CD4-positive, alpha-beta T cell treated with Interleukin-4 for 1 hour (primary cell): ENCODE data around the gene SOX13.
A peak's percentile ranks its signal among the peaks of the same experiment; 100 is the strongest.

ENCODE experiments used
- DNase-seq, 2 donors: peaks; one replicate each; pipeline ENCODE4 v3.0.0-alpha.2; 2020 to 2022

Gene SOX13

DNA sequence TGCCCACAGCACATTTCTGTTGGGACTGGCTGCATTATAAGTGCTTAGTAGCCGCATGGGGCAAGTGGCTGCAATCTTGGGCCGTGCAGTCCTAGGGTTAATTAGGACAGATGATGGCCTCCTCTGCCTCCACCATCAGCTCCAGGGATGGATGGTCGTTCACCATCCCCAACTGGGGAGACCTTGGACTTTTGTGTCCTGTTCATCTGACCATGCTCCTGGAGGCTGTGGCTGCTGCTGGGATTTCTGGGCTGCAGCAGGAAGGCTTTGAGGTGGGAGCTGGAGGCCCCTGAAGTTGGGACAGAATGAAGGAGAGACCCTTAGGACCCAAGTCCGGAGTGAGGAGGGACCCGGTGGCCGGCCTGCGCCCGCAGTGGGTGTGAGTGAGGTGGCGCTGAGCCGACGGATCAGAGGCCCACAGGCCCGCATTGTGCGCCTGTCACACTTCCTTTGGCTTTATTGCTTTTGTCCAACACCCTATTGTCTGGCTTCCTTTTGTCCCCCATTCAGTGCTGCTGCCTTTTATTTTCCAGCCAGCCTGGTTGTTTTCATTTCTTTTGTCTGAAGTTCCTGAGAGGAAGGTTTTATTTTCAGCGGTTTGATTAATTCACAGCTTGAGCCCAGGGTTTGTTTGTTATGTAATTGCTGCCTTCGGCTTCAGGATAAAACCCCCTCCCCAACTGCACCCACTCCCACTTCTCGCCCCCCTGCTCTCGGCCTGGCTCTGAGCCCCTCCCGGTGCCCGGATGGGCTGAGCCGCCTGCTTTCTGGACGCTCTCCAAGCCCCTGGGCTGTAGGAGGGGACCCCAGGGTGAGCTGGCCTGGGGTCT lies 35.6 kb downstream of the SOX13 start:
- DNase-seq: no peak

DNA sequence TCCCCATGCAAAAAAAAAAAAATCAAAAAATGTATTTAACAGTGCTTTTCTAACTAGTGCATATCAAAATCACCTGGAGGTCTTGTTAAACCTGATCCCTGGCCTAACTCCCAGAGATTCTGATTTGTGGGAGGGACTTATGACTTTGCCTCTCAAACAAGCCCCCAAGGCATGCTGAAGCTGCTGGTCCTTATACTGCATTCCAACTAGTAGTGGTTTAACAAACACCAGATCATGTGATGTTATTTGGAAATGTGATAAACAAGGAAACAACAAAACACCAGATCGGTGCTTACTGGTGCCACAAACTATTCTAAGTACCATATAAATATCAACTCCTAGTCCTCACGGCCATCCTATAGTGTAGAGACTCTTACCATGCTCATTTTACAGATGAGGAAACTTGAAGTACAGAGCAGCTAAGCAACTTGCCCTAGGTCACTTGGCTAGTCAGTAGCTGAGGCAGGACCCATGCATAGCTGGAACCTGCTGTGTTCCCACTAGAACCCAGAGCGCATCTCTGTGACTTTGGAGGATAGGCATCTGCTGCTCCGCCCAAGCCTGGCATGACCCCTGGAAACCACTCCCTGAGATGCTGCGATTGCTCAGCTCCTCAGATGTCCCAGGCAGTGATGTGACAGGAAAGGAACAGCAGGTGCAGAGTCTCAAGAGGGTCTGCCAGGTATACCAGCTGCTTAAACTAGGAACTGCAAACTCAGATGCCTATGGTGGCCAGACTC lies 38.1 kb downstream of the SOX13 start:
- no peak for DNase-seq

DNA sequence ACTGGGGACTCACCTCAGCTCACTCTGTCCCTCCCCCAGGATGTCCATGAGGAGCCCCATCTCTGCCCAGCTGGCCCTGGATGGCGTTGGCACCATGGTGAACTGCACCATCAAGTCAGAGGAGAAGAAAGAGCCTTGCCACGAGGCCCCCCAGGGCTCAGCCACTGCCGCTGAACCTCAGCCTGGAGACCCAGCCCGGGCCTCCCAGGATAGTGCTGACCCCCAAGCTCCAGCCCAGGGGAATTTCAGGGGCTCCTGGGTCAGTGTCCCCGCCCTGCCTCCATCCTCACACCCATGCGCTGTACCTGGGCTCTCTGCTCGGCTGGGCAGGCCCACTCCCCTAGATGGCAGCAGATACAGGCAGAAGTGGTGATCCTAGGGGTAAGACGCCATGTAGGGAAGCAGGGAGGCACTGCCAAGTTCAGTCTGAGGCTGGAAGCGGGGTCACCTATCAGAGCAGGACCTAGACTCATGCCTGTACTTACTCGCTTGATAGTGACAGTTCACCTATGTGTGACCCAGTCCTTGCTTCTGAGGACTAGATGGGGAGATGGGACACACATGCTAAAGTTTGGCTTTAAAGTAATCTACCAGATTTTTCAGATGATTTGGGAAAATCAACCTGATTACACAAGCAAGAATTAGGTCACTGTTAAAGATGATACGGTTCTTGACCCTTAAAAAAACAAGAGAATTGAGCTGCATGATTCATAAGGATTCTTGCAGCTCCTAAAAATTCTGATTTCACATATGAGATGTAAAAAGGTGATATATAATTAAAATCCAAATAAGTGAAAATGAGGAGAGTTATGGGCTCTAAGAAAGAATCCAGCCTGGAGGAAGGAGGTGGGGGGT lies 40.2 kb downstream of the SOX13 start:
- DNase-seq: no peak

DNA sequence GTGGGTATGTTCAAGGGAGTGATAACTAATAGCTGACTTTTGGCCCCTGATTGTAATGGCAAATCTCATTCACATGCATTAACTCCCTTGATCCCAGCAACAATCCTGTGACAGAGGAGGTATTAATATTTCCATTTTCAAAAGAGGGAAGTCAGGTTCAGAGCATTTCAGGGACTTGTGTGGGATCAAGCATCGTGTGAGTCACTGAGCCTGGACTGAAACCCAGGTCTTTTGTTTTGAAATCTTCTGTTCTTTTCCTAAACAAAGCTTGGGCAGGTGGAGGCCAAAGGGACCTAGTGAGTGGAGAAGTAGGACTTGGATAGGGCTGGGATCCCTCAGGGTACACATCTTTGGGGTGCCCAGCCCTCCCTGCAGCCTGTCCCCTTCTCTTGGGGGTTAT lies 41.0 kb downstream of the SOX13 start:
- DNase-seq: no peak

DNA sequence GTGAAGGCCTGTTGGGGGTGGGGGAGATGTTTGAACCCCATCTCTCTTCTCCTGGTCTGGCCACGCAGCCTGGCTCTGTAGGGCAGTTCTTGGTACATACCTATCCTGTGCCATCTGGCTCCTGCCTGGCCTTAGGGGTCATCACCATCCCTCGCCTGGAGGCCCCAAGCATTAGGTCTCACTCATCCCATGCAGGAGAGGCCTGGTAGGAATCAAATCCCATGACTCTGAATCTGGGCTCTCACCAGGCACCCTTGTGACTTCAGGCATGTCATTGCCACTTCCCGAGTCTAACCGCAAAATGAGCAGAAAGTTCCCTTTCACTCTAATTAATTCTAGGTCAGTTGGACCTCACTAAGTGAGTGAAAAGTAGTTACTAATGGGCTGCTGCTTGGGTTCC lies 41.7 kb downstream of the SOX13 start:
- DNase-seq: no peak

DNA sequence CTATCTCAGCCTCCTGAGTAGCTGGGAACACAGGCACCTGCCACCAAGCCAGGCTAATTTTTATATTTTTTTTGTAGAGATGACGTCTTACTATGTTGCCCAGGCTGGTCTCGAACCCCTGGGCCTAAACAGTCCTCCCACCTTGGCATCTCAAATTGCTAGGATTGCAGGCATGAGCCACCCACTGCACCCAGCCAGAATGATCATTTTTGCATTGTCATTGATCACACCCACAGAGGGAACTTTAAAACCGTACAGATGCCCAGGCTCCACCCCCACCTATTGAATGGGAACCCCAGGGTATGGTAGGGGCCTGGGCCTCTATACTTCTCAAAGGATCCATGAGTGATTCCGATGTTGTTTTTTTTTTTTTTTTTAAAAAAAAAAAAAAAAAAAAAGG lies 42.2 kb downstream of the SOX13 start:
- no peak for DNase-seq

DNA sequence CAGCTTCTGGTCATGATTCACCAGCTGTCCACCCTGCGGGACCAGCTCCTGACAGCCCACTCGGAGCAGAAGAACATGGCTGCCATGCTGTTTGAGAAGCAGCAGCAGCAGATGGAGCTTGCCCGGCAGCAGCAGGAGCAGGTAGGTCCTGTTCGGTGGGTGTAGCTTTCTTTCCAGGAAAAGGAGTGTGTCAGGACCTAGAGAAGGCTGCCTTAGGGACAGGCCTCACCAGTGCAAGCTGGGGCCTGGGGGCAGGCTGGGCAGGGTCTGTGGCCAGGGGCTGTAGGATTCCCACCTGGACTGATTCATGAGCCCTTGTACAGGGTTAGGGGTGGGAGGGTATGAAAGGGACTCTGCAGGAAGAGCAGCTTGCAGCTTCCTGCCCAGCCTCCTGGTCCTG lies 43.6 kb downstream of the SOX13 start:
- DNase-seq: no peak

DNA sequence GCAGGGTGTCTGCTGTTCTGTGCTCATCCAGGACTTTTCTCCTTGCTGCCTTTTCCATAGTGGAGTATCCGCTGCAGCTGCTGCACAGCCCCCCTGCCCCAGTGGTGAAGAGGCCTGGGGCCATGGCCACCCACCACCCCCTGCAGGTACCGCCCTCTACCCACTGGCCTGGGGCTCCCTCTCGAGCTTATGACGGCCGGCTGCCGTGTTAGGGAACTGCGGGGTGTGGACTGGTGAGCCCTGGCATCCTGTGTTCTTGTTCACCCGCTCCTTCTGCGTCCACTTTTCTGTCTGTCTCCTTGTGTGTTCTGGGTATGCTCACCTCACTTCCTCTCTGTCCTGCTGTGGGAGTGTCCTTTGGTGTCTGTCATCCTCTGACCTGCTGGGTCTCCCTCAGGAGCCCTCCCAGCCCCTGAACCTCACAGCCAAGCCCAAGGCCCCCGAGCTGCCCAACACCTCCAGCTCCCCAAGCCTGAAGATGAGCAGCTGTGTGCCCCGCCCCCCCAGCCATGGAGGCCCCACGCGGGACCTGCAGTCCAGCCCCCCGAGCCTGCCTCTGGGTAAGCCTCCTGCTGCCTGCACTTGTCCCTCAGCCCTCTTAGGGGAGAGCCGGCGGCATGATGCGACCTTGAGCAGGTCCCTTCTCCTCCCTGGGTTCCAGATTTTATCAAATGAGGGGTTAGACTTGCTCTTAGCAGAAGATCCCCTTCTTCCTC lies 49.1 kb downstream of the SOX13 start:
- DNase-seq: no peak

DNA sequence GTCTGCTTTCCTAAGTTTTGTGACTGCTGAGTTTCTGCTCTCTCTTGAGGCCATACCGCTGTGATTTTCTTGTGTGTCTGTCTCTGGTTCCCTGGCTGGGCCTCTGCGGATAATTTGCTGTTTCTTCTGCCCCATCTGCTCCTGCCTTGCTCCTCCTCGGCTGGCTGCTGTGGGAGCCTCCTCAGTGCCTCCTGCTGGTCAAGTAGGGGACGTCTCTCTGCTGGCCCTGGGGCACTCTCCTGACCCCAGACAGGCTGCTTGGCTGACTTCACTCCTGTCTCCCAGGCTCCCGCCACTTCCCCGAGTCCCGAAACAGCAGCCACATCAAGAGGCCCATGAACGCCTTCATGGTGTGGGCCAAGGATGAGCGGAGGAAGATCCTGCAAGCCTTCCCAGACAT lies 50.5 kb downstream of the SOX13 start:
- peak in 1 of 2 donors; percentile 14 for DNase-seq

DNA sequence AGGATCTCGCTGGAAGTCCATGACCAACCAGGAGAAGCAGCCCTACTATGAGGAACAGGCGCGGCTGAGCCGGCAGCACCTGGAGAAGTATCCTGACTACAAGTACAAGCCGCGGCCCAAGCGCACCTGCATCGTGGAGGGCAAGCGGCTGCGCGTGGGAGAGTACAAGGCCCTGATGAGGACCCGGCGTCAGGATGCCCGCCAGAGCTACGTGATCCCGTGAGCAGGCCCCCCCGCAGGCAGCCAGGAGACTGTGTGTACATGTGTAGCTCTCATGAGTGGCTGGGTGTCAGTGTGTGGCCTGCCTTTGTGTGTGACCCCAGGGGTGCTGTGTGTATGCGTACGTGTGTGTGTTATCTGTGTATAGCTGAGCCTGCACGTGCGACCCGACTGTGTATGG lies 51.7 kb downstream of the SOX13 start:
- no peak for DNase-seq

DNA sequence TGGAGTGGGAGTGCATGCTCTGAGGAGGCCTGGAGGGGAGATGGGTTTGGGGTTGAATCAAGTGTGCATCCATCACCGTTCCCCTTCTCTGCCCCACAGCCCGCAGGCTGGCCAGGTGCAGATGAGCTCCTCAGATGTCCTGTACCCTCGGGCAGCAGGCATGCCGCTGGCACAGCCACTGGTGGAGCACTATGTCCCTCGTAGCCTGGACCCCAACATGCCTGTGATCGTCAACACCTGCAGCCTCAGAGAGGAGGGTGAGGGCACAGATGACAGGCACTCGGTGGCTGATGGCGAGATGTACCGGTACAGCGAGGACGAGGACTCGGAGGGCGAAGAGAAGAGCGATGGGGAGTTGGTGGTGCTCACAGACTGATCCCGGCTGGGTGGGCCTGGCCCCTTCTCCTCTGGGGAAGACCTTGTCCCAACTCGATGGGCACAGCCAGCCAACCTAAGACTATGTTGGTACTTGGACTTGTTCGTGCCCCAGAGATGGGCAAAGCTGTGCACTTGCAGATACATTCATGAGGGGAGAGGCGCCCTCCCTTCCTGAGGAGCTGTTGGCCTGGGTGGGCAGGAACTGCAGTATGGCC lies 52.9 kb downstream of the SOX13 start:
- DNase-seq: no peak

DNA sequence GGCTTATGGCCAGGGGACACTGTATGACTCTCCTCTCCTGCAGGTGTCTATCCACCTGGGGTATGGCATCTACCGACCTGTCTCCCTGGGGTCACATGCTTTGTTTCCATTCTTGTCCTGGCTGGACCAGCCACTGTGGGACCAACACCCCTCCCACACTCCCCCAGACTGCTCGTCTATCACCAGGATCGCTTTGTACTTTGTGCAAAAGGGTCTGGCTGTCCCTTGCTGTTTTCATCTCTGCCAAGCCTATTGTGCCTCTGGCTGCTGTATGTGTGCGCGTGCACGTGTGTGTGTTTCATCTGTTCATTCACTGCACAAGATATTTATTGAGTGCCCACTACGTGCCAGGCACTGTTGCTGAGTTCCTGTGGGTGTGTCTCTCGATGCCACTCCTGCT lies 53.5 kb downstream of the SOX13 start:
- DNase-seq: no peak

DNA sequence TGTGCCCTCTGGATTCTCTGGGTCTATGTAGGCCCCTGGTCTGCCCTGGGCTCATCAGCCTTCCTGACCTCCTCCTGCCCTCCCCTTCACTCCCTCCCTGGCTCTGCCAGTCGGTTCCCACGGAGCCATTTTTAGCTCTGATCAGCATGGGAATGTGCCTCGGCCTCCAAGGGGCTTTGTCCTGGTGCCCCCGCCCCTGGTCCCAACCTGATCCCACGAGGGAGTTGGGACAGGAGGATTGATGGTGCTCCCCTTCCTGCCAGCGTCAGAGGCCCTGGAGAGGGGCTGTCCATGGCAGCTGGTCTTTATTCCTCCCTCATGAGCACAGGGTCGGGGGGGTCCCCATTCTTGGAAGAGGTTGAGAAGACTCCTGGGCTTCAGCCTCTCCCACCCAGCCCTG lies 54.0 kb downstream of the SOX13 start:
- no peak for DNase-seq

DNA sequence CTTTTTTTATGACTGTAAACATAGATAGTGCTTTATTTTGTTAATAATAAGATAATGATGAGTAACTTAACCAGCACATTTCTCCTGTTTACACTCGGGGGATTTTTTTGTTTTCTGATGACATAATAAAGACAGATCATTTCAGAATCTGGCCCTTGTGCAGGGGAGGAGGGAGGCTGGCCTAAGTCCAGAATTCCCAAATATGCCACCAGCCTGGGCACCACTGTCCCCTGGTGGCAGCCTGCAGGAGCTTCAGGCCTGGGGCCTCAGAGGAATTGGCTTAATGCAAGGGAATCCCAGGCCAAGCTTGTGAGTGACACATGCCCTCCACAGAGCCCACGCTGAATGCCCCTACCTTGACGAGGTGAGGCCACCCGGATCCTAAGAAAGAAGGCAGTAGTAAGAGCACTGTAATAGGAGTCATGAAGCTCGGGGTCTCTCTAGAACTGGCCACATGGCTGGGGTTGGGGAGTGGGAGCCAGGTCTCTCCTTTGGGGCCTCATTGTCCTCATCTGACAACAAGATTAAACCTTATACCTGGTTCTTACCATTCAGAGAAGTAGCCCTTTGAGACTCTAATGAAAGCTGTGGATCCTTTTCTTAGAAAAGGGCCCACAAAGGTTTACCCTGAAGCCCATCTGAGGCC lies 54.8 kb downstream of the SOX13 start:
- DNase-seq: peak in 1 of 2 donors; percentile 19

DNA sequence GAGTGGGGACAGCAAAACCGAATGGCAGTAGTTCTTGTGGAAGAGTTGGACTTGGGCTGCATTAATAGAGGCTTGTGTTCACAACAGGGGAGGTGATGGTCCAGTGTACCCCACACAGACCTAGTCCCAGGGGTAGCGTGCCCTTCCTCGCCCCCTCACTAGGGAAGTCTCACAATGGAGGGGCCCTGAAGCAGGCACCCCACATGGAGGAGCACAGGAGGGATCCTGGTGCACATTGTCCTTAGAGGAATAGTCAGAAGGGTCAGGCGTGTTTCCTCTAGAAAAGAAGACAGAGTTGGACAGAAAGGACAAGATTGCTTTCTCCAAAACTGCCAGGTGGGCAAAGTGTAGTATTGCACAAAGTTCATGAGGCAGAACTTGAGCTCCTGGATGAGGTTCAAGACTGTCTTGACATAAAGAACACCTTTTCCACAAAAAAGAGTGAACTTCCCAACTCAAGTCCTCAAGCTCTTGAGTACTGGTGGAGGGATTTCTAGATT lies 55.6 kb downstream of the SOX13 start:
- DNase-seq: no peak

DNA sequence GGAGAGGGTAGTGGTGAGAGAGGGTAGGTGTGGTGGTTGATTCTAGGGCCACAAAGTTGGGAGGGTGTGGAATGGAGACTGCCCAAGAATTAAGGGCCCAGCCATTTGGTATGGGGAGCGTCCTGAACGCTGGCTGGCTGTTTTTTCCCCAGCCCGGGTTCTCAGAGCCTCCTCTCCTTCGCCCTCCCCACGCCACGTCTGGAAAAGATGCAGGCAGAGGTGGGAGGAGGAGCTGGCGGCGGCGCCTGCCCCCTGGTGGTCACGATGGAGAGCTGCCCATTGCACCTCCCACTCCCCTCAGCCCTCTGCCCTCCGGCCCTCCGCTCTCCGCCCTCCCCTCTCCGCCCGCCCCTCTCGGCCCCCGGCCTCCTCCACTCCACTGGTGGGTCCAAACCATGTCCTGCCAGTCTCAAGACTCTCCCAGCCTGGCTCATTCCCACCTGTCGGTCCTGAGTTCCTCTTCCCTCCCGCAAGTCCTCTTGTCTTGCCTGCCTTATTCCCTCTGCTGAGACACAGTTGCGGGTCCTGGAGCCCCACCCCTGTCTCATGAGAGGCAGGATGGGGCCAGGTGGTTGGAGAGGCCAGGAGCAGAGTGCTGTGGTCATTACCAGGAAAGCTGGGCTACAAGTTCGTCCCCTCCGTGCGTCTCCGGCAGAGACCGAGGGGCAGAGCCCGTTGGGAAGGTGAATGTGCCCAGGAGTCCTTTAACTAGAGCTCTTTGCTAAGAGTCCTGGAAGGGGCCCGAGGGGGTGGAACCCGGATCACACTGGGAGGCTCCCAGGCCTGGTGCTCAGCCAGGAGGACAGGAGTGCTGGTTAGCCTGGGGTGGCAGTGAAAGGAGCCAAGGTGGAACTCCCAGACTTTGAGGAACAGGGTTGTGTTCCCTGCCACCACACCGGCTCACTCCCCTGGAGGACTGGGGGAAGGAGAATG lies 56.3 kb downstream of the SOX13 start:
- DNase-seq: peak; percentile 66

DNA sequence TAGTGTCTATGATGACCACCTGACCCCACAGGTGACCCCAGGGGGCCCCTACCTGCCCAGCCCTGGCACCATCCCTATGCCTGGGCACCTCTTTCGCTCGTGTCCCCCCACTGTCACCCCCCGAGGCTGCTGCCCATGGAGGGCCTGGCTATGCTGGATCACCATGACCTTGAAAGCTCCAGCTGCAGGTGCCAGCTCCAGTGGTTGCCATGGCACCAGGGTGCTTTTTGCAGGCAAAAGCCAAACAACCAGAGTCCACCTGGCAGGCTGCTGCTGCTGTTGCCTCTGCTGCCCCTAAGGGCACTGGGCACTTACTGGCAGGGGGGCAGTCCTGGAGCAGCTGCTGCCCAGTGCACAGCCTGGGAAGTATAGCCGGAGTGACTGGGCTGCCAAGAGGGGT lies 57.3 kb downstream of the SOX13 start:
- DNase-seq: no peak

DNA sequence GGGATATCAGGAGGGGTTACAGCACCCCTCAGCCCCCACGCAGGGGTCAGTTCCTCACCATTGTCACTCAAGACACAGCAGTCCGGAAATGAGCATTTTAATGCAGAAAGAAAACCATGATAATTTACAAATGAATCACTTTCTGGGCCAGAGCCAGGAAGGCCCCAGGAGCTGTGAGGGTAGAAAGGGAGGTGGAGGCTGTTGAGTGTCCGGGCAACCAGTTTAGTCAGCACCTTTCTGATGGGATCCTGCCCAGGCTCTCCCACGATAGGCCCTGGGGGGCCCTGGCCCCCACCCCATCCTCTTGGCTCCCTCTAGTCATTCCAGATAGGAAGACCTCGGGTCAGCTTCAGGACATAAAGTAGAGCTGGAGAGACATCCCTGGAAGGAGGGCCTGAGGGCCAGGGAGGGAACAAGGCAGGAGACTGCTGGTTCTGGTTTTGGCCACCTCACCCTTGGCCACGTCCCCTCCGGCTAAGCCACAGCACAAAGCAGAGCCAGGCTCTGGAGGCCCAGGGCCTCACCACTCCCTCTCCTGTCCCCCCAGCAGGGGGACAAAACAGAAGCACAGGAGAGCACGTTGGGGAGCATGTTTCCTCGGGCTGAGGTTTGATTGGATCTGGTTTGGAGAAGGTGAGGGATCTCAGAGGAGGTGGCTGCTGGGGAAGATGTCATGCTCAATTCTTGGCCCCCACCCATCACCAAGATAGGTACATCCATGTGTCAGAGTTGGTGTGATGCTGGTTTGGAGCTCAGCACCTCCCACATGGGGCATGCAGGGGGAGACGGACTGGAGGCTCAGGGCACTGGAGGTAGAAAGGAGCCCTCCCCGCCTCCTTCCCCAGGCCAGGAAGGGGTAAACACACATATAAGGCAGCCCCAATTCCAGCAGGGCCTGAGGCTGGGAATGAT lies 58.3 kb downstream of the SOX13 start:
- DNase-seq: no peak

DNA sequence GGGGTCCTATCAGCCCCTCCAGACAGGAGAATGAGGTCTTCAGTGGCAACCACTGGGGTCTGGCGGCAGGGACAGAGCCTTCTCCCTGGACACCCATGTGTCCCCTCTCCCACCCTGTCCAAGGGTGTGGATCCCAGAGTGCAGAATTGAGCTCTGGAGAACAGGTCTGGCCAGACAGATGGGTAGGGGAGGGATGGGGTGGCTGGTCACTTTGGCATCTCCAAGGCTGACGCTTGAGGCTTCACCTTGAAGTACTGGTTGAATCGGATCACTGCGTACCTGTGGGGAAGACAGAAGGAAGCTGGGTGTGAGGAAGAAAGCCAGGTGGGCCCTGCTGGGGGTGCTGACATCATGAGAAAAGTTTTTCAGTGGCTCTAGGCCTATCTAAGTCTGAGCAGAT lies 59.1 kb downstream of the SOX13 start:
- DNase-seq: no peak
